Glomerular visceral epithelial cell (primary cell): ENCODE results near the gene OXT.
"Not testable (repeated sequence)": the region's sequence is repeated elsewhere in the genome, so short reads cannot be mapped to it uniquely, and the experiment has no call there.

Experiments used
- DNase-seq: peaks from one replicate; pipeline ENCODE4 v3.0.0-alpha.2; 2016; ENCODE audit errors: extremely low spot score

OXT gene

DNA sequence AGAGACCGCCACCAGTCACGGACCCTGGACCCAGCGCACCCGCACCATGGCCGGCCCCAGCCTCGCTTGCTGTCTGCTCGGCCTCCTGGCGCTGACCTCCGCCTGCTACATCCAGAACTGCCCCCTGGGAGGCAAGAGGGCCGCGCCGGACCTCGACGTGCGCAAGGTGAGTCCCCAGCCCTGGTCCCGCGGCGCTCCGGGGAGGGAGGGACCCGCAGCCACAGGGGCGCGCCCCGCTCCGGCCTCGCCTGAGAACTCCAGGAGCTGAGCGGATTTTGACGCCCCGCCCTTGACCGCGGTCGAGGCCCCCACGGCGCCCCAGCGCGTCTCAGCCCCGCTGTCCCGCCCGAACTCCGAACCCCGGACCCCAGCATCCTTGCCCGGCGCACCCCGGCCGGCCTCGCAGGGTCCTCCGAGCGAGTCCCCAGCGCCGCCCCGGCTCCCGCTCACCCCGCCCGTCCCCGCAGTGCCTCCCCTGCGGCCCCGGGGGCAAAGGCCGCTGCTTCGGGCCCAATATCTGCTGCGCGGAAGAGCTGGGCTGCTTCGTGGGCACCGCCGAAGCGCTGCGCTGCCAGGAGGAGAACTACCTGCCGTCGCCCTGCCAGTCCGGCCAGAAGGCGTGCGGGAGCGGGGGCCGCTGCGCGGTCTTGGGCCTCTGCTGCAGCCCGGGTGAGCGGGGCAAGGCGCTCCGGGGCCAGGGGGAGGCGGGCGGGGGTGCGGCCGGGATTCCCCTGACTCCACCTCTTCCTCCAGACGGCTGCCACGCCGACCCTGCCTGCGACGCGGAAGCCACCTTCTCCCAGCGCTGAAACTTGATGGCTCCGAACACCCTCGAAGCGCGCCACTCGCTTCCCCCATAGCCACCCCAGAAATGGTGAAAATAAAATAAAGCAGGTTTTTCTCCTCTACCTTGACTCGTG, at the start of gene OXT:
OXT (plus strand) TSS at position 11 of the 920 bp plus-strand sequence; CDS start at position 47, 36 bp downstream.
- no peak for DNase-seq

DNA sequence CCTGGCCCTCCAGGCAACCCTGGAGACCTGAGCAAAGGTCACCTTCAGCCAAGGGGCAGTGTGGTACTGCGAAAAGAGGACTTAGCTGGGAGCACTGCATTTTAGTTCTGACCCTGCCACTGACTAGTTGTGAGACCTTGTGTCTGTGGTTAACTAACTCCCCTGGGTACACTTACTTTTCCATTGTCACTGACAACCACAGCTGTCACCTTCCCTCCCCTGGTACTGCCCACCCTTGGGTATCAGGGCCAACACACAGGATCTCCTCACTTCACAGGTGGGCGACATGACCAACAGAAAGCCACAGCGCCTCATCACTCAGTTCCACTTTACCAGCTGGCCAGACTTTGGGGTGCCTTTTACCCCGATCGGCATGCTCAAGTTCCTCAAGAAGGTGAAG, 49.6 kb upstream of the OXT start:
- no peak for DNase-seq

DNA sequence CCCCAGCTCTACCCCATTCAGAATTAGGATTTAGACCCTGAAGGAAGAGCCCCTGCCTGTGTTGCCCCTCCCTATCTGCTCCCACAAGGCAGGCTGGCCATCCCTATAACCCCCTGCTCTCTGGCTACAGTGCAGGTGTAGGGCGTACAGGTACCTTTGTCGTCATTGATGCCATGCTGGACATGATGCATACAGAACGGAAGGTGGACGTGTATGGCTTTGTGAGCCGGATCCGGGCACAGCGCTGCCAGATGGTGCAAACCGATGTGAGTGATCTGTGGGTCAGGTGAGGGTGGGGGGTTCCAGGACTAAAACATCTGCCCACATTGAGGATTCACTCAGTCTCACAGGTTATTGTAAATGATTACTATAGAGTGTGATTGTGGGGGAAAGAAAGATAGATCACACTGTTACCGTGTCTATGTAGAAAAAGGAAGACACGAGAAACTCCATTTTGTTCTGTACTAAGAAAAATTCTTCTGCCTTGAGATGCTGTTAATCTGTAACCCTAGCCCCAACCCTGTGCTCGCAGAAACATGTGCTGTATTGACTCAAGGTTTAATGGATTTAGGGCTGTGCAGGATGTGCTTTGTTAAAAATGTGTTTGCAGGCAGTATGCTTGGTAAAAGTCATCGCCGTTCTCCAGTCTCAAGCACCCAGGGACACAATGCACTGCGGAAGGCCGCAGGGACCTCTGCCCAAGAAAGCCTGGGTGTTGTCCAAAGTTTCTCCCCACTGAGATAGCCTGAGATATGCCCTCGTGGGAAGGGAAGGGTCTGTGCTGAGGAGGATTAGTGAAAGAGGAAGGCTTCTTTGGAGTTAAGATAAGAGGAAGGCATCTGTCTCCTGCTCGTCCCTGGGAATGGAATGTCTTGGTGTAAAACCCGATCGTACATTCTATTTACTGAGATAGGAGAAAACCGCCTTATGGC, 48.6 kb upstream of the OXT start:
- not testable (repeated sequence) for DNase-seq

DNA sequence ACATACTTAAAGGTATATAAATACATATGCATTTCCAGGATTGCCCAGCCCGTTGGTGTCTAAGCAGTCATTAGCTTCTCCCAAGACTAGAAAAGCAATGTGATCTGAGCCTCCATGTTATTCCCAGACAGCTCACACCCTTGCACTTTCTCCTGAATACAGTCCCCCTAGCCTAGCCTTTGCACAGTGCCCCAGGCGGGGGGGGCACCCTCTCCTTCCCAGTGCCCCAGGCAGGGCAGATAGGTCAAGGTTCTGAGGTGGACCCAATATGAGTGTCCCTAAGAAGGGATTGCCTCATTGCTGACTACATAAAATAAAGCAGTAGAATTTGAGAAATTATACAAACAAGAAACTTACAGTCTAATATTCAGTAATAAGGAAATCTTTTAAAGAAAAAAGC, 43.4 kb upstream of the OXT start:
- no peak for DNase-seq

DNA sequence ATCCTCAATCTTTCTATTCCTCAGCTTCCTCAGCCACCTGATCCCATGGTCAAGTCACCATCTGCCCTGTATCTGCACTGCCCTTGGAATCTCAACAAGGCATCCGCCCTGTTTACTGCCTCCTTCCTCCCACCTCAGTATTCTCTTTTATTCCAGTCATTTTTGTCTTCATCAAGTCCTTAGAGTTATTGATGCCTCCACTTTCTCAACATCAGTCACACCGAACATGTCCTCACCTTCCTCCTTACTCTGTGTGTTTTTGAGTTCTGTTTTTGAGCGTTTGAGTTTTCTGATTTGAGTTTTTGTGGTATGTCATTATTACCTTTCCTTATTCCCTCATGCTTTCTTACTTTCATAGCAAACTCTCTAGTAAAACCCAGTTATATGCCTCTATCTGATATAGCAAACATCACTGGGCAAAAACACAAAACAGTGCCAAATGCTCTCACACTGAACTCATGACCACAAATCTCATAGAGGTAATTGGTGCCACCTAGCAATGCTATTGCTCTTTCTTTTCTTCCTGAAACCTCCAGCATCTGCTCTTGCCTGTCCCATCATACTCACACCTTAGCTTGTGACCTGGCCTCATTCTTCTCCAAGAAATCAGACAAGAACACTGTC, 39.8 kb upstream of the OXT start:
- DNase-seq: no peak

DNA sequence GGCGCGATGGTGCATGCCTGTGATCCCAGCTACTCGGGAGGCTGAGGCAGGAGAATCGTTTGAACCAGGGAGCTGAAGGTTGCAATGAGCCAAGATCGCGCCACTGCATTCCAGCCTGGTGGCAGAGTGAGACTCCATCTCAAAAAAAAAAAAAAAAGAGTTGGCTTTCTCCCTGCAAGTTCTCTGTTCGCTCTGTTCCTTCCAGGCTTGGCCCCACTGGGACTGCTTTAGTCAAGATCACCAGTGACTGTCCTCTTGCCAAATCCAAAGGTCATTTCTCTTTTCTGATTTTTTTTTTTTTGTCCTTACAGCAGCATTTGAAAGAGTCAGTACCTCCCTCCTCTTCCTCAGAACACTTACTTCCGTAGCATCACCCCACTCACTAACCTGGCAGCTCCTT, 38.8 kb upstream of the OXT start:
- no peak for DNase-seq

DNA sequence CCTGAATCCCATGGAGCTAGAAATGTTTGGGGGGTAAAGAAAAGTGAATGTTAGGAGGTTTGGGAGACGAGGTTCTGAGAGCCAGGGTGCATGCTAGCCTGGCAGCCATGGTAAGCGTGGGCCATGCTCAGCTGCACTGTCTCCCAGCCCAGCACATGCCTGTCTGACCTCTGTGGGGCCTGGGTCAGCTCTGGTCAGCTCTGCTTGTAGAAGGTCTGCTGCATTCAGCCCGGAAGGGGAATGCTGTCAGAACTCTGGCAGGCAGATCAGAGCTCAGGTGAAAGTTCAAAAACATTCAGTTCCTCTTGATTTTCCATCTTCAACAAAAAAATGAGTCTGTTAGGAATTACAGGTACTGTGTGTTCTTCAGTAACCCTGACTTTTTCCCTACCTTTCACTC, 33.8 kb upstream of the OXT start:
- no peak for DNase-seq

DNA sequence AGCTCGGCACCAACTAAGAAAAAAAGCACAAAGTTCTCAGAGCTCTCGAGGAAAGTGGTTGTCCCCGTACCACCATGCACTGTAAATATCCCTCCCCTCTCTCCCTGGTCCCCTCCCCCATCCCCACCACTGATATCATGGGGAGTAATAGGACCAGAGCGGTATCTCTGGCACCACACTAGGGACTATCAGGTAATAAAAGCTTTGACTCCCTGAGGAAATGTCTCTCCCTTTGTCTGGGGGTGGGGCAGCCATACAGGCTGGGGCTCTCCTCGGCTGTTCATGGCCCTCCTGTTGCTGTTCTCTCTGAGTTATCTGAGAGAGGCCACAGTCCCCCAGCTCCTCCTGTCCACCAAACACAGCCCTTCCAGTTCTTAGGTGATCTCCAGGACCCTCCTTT, 33.0 kb upstream of the OXT start:
- DNase-seq: no peak

DNA sequence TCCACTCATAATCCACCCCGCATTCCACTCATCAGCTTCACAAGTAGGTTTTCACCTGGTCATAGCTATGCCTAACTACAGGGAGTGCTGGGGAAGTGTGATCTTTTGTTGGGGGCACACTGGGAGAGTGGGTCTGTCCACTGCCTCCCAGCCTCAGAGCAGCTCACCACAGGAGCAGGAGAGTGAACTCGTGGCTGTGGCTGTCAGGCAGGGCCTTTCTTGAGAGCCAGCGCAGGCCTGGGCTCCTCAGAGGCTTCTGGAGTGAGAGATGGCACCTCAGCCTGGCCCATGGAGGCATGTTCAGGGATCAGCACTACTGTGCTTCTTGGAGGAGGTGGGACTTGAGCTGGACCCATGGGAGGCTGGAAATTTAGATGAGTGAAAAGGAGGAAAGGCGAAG, 32.0 kb upstream of the OXT start:
- DNase-seq: no peak

DNA sequence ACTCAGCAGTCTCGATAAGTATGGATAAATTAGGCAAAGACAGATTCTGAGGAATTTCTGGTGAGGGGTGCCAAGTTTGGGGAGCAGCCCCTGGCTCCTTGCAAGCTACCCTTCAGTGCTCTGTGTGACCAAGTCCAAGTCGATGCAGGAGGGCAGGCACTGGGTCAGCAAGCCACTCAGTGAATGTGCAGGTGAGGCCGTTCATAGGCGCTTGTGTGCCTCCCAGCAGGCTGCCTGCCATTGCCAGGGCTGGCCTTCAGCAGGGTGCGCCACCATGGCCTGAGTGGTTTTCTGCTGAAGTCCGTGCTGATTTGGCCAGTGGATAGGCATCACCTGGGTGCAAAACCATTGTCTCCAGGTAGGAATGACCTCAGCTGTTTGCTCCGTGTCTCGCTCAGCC, 31.3 kb upstream of the OXT start:
- DNase-seq: no peak

DNA sequence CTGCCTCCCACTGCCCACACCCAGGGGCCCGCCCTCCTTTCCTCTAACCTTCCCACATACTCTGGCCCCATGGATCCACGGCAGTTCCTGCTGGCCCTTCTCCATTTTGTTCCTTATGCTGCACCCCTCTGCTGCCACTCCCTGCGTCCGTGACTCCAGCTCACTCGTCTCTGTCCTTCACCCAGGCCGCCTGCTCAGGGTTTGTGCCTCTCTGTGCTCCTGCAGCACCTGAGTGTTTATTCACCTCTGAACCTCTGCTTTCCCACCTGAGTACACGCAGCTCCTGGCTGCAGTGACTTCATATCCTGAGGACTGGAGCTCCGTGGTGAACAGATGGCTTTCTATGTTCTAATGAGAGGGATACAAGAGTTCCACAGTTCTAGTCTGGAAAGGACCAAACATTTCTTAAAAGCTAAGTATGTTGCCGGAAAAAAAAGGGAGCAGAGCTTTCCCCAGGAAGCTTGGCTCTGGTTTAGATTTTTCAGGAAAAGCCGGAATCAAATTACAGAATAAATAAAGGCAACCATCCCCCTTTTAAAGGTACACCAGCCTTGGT, 29.5 kb upstream of the OXT start:
- no peak for DNase-seq

DNA sequence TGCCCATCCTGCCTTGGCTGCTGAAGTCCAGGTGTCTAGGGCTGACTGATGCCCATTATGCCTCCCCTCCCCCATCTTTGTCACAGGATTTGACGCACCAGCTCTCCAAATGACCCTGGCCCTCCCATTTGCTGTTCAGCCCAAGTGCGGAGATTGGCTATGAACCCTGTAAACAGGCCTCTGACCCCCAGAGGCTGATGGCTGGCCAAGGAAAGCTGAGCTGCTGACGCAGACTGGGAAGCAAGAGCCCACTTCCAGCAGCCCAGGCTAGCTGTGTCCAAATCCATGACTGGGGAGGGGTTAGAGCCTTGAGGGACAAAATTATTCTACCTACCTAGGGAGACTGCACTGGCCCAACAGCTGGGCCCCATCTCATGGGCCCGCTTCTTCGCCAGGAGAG, 28.8 kb upstream of the OXT start:
- no peak for DNase-seq

DNA sequence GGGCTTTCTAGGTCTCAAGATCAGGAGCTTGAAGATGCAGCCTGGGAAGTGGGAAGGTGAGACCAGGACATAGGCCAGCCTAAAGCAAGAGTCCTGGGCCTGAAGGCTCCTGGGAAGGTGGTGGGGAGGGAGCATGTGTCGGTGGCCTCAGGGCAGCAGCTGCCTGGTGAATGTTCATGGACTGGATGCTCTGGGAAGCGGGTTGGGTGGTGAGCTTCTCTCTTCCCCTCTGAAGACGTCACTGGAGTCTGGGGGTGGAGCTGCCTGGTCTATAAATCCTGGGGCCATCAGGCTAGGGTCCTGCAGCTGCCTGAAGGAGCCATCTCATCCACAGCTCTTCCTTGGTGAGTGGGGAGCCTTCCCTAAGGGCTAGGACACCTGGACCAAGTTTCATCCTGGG, 28.1 kb upstream of the OXT start, which contains the start of gene GNRH2:
GNRH2 (plus strand) TSS at position 301 of the 400 bp plus-strand sequence. CDS start 793 bp downstream, outside the sequence.
- no peak for DNase-seq

DNA sequence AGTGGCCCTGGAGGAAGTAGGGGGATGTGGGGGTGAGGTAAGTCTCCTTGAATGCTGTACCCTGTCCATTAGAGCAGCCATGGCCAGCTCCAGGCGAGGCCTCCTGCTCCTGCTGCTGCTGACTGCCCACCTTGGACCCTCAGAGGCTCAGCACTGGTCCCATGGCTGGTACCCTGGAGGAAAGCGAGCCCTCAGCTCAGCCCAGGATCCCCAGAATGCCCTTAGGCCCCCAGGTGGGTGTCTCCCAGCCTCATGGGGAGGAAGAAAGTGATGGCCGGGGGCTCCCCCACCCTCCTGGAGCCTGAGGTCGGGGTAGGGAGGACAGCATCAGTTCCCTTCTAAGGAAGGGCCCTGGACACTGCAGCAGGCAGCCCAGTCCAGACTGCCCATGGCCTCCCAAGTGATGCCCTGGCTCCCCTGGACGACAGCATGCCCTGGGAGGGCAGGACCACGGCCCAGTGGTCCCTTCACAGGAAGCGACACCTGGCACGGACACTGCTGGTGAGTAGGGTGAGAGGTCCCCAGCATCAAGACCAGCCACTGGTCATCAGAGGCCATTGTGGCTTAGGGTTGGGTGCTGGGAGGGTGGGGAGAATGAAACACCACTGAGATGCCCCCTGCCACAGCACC, 27.0 kb upstream of the OXT start:
- no peak for DNase-seq

DNA sequence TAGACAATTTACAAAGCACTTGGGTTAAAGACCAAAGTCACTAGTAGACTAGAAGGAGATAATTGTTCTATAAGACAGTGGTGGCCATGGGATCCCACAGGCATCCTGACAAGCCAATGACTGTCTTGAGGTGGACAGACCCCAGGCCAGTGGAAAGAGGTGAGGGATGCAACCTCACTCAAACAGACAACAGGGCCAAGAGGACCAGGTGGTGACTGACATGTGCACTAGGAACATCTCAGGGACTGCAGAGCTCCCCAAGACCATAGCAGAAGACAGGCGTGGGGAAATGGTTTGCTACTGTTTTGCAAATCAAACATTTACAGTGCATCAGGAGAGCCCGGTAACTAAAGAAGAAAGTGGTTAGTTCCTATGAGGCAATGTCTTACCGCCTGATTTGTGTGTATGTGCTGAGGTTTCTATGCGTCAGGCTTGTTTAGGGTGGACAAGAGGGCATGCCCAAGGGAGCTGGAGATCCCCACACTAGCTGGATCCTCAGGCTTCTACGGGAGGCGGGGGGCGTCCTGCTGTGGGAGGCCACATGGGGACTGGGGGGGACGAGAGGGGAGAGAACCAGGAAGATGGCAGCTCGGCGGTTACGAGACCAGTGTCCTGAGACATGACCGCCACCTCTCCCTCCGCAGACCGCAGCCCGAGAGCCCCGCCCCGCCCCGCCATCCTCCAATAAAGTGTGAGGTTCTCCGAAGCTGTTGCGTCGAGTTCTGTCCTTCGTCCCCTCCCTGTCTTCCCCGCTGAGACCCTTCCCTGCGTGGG, 26.2 kb upstream of the OXT start:
- peak; percentile 76 for DNase-seq

DNA sequence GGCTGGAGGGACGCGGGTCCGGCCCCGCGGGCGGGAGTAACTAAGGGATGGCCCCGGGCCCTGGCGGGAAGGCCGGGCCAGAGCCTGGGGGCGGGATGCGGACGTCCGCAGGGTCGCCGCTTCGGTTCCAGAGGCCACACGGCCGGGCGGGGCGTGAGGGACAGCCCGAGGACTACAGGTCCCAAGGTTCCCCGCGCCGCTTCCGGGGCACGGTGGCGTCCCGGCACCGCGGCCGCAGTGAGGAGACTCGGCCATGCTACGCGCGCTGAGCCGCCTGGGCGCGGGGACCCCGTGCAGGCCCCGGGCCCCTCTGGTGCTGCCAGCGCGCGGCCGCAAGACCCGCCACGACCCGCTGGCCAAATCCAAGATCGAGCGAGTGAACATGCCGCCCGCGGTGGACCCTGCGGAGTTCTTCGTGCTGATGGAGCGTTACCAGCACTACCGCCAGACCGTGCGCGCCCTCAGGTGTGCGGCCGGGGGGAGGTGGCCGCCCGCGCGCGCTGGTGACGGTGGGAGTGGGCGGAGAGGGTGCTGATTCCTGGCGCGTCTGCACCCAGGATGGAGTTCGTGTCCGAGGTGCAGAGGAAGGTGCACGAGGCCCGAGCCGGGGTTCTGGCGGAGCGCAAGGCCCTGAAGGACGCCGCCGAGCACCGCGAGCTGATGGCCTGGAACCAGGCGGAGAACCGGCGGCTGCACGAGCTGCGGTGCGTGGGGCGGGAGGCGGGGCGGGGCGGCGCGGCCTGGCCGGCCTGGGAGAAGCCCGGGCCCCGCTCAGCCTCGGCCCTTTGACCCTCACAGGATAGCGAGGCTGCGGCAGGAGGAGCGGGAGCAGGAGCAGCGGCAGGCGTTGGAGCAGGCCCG, 25.4 kb upstream of the OXT start, which contains the start of gene MRPS26:
MRPS26 (plus strand) TSS at position 237 of the 861 bp plus-strand sequence; CDS start at position 254, 17 bp downstream.
- DNase-seq: peak; percentile 86

DNA sequence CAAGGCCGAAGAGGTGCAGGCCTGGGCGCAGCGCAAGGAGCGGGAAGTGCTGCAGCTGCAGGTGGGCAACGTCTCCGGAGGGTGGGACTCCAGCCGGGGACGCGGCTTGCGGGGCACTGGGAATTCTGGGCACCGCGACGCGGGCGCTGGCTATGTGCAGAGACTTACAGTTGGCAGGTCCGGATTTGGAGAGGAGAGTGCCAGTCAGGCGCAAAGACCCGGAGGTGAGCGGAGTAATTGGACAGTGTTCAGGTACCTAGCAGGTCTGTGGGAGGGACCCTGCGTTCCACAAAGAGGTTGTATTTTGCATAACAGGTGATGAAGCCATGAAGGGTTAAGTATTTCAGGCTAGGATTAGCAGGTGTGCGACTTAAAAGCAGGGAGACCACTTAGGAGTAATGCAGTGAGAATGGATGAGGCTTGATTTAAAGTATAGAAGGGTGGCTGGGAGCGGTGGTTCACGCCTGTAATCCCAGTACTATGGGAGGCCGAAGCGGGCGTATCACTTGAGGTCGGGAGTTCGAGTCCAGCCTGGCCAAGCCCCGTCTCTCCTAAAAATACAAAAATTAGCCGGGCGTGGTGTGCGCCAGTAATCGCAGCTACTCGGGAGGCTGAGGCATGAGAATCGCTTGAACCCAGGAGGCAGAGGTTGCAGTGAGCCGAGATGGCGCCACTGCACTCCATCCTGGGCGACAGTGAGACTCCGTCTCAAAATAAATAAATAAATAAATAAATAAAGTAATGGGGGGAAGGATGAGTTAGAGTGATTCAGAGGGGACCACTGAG, 24.6 kb upstream of the OXT start:
- DNase-seq: peak; percentile 27
